HG03354 (cell line): ENCODE measurements around the gene FOXC1.

Source experiments
- ATAC-seq: cut with Tn5 transposase; IDR thresholded peaks from one replicate; pipeline ENCODE4 v1.9.1; 2021; ENCODE audit warnings: mild to moderate bottlenecking; ENCODE audit not compliant: unreplicated experiment, poor library complexity, severe bottlenecking

FOXC1 gene

DNA sequence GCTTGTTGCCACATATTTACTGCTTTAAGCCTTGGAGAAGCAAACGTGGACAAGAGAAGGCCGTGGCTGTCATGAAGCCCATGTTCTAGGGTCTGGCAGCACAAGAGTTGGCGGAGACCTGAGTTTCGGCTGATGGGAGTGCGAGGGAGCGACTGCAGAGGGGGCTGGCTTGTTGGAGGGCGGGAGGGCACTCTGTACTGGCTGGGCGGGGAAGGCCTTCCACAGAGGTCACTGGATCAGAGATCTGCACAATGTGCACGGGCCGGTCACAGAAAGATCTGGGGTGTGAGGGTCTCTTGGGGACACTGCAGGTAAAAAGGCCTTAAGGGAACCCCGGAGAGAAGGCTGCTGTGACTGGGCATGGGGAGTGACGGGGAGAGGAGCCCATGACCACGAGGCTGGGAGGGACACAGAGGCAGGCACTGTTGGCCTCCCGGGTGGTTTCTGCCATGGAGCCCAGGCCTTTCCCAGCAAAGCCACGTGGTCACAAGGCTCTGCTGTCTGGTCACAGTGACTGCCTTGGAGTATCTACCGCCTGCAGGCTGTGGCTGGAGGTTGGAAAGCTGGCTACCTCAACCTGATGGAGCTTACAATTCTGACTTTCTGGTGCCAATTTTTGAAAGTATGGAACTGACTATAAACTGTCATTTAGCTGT, 23.8 kb downstream of the FOXC1 start:
- no peak for ATAC-seq

DNA sequence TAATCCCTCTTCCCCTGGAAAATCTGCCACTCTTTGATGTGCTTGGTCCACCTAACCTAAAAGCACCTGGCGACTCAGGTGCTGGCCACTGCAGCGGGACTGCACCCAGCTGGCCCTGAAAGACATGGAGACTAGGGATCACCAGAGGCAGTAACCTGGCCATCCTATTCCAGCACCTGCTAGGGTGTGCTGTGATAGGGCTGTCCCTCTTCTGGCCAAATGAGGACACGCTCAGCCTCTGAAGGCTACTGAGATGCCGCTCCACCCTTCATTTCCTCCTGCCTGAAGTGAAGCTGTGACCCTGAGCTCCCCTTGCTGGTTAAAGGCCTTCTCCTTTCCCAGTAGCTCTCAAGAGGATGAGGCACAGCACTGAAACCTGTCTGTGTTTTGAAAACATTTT, 24.4 kb downstream of the FOXC1 start:
- no peak for ATAC-seq

DNA sequence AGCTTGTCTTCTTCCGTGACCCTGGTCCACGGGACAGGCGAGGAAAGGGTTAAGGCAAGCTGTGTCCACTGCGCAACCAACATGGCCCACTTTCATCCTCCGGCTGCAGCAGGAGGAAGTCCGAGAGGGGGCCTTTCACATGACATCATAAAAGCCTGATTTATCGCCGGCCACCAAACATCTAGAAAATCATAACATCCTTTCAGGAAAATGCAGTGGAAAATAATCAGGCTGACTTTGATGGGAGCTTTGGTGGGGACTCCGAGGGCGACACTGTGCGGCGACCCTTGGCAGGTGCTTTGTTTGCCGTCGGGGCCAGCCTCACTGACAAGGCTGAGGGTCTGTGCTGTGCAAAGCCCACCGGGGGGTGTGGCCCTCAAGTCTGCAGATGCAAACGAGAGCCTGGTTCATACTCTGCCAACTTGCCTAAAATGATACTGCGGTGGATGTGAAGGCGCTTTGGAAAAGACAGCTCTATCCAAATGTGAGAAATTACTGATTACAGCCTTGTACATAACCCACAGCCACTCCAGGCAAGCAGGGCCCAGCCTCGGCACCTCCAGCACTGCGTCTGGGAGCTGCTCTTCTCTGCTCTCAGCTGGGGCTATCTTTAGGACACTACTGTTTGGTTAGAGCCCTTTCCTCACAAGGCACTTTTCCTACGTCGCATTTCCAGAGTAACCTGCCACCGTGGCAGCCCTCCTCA, 25.7 kb downstream of the FOXC1 start:
- no peak for ATAC-seq

DNA sequence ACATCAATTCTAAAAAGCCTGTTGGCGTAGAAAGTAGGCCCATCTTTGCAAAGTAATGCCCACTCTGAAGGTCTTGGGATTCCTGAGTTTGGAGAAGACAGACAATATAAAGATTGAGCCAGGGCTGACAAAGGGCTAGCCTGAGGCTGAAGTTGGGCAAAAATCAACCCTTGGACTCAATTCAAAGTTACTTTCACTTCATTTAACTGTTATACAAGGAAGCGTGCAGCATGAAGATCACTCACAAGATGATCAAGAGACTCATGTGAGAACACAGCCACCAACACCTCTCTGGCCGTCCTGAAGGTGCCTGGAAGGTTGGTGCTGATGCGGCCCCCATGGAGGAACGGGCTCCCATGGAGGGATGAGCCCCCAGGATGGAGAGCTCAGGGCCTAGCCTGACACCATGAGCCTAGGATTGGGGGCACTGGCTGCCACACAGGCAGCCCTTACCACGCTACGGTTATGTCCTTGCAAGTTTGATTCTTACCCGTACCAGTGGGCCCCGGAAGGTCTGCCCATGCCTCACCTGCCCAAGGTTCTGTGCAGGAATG, 26.6 kb downstream of the FOXC1 start:
- ATAC-seq: no peak

DNA sequence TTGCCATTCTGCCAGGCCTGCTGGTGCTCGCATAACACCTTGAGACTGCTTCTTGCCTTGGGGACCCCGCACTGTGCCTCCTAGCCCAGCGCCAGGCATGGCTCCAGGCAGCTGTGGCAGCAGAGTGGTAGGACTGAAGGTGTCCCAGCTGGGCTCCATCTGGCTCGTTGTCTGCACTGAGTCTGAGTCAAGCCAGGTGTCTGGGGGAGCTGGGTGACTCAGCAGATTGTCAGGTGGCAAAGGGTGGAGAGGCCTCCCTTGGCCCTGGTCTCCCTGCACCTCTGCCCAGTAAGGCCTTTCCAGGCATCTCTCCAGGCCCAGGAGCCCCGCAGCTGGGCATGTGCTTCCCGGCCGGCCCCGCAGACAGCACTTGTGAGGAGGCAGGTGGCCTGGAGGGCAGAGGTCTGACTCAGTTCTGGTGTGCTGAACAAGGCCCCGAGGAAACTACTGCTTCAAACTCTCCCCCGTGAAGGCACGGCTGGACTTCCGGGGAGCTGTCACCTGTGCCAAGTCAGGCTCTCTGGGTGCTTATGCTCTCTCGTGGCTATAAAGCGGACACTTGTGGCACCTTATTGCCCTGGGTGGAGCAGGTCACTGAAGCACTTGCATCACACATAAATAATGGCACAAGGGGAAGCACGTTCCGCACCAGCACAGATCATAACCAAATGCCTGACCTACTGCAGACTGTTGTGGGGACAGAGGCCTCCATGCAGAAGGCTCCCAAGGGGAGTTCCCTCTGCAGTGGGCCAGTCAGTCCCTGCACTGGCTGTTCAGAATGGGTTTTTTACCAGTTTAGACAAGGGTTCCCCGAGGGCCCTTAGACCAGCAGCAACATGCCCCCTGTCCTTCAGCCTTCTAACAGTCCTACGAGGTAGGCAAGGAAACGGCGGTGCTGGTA, 27.5 kb downstream of the FOXC1 start:
- ATAC-seq: no peak

DNA sequence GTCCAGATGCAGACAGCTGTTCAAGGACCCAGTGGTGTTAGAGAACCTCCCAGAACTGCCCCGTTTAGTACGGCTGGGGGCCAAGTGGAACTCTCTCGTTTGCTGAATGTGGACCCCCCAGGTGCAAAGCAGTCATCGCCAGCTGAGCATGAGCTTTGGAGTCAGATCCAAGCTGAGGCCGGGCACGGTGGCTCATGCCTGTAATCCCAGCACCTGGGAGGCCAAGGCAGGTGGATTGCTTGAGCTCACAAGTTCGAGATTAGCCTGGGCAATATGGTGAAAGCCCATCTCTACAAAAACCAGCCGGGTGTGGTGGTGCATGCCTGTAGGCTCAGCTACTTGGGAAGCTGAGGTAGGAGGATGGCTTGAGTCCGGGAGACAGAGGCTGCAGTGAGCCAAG, 29.7 kb downstream of the FOXC1 start:
- ATAC-seq: no peak

DNA sequence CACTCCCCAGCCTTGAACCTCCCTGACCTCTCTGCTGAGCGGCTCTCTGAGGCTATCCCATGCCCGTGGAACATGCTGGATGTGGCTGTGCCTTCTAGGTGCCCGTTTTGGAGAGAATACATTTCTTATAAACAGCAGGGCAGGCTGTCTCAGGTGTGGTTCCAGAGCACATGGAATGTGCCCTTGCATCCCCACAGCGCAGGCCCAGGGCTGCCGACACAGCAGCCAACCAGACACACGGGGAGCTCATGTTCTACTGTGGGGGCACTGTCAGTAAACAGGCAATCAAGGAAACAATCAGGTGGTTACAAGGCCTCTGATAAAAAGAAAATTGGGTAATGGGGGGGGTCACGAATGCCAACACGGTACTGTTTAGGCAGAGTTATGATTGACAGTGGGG, 30.8 kb downstream of the FOXC1 start:
- no peak for ATAC-seq

DNA sequence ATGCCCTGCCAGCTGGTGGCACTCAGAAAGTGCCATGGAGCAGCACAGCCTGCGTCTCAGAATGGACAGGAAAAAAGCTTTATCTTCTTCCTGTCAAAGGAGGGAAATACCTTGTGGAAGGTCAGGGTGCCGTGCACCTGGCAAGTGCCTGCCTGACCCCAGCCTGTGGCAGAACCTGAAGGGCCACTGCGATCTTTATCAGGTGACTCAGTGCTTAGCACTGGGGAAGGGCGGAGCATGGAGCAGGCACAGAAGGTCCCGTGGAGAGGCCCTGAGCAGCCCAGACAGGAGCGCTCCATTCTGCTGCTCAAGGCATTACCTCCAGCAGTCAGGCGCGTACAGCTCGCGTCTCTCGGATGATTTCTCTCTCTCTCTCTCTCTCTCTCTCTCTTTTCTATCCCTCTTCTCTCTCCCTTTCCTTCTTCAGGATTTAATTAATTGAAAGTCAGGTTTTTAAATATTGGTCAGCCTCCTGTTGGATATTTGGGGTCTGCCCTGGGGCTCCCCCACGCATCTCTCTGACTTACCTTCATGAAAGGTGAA, 31.7 kb downstream of the FOXC1 start:
- ATAC-seq: no peak

DNA sequence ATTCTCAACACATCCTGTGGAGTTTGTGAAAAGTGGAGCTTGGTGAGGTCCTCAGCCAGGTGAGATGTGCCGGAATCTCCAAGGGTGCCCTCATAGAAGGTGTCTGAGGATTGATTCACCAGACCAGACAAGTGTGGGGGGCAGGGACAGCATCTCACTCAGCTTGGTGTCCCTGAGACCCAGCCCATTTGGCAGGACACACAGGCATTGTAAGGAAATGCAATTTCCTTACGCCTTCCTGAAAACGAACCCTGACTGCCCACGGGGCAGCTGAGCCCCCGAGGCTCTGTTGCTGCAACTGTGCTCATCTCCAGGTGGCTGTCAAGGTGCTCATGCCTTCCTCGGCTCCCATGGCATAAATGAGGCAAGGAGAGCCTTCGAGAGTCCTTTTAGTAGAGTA, 33.4 kb downstream of the FOXC1 start:
- ATAC-seq: no peak

DNA sequence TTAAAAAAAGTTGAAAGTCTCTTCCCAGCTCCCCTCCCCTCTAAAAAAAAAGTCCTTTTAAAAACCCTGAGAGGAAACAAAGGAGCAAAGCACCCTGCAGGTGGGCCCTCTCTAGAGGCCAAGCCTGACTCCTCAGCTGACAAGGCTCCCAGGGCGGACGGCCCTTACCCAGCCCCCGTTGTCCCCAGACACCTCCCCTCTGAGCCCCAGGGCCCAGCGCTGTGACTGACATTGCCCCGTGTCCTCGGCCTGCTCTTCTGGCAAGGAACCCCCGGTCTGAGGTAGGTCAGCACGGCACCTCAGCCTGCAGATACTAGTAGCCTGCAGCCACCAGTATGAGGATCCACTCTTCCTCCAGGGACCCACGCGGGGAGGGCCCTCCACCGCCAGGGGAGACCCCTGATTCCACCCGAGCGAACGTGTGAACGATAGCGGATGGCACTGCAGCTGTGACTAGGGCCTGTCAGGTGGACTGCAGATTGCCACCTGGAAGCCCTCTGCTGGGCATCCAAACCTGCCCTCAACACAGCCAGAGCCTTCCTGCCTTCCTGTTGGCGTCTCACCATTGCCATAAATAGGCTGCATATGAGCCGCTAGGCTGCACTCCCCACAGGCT, 34.2 kb downstream of the FOXC1 start:
- ATAC-seq: no peak

DNA sequence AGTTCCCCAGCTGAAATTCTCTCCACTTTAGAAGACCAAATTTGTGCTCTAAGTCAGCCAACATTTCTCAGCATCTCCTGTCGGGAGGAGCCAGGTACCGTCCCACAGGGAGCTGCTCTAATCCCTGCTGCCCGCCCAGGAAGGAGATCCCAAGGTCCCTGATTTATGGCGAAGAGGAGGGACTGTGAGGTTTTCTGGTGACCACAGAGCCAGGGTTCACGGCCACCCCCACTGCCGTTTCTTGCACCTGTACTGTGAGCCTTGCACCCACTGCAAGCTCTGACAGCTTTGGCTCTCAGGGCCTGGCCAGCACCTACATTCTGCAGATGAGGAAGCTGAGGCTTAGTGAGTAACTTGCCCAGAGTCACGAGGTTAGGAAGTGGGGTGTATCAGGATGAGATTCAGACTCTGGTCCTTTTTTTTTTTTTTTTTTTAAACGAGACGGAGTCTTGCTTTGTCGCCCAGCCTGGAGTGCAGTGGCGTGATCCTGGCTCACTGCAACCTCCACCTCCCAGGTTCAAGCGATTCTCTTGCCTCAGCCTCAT, 34.9 kb downstream of the FOXC1 start:
- no peak for ATAC-seq

DNA sequence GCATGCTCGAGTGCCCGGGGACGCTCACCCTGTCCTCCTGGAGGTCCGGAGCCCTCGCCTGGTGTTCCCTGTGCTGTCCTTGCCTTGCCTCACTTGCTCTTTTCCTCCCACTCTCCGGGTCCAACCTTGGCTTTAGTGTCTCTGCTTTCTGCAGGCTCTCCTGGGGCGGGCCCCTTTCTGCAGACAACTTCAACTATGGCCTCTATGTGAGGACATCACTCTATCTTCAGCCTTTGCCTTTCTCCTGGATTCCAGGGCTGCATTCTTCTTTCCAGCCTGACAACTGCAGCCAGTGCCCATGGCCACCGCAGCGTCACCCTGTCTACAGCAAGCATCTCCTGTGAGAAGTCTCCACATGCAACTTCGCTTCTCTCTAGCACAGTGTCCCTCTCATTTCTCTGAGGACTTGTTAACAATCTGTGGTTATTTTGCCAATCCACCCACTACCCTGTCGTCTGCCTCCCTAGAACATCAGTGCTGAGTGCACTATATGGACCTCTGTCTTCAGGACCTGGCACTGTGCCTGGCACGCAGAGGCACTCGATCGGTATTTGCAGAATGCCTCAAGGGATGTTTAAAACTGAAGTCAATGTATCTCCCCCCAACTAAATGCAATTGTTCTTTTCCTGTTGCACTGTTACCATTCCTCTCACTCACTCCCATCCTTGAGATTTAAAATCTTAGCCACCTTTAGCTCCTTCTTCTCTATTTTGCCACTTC, 35.9 kb downstream of the FOXC1 start:
- no peak for ATAC-seq

DNA sequence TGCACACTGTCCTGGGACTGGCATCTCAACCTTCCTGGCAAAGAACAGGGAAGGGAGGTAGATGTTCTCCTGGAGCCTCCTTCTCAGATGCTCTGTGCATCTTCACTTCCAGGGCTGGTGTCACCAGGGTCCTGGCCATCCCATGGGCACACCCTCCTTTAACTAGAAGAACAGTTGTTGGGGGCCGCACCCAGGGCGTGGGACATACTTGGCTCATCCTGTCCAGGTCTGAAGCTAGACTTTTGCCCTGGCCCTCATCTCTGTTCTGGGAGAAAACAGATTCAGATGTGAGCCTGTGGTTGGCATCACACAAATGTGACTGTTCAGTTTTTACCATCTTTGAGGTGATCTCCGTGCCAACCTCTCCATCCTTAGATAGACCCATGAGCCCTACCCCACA, 41.6 kb downstream of the FOXC1 start:
- ATAC-seq: no peak

DNA sequence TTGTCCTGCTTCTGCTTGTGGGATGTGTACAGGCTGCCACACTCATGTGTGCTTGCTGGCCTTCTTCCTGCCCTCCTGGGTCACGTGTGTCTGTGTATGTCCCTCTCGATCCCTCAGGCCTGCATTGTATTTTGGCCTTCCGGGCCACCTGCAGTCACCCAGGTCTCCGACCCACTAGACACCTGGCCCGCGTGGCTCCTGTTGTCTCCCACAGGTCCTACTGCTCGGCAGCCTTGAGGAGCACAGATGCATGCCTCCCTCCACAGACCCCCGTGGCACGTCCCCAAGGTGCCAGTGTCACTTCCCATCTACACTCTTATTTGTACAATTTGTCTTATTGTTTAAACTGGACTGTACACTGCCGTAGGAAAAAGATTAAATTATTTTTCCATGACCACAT, 43.1 kb downstream of the FOXC1 start:
- no peak for ATAC-seq

DNA sequence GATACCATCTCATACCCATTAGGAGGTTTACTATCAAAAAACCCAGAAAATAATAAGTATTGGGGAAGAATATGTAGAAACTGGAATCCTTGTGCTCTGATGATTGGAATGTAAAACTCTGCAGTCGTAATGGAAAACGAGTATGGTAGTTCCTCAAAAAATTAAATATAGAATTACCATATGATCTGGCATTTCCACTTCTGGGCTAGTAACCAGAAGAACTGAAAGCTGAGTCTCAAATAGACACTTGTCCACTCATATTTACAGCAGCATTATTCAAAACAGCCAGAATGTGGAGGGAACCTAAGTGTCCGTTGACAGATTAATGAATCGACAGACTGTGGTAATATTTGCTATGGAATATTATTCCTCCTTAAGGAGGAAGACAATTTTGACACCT, 44.3 kb downstream of the FOXC1 start:
- no peak for ATAC-seq

DNA sequence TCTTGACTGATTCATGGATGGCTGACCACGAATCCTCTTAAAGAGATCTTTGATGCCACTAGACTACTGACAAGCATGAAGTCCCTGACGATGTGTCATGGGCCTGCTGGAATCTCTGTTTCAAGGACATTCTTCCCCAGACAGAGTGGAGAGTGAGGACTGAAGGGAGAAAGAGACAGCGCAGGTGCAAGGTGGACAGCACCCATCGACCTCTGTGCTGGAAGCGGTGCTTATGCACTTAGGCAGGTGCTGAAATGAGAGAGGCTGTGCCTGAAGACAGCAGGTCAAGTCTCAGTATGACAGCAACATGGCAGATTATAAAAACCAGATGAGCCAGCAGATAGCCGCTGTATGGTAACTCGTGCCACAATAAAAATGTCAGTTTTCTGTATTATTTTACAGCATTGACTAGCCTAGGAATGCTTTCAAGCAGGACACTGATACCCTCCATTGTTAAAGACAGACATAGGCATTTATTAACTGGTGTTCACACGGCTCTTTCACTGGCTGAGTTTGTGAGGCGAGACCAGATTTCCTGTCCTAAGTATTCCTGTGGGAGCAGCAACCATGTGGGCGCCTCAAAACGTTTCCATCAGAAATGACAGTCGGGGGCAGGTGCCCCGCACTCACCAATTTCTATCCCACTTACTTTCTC, 47.5 kb downstream of the FOXC1 start:
- no peak for ATAC-seq

DNA sequence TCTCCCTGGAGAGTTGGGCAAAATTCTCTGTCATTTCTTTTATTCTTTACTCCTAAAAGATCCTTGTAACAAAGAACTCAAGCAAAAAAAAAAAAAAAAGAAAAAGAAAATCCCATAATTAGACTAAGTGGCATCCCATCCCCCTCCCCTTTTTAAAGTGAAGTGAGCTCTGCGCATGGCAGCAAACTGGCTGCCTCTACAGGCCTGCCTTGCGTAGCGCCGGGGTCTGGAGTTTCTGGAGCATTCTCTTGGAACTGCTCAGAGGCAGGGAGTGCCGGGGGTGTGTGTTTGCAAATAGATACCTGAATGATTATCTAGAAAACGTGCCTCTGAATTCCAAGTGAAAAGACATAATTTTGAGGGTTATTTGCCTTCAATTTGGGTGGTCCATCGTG, 48.1 kb downstream of the FOXC1 start:
- no peak for ATAC-seq

DNA sequence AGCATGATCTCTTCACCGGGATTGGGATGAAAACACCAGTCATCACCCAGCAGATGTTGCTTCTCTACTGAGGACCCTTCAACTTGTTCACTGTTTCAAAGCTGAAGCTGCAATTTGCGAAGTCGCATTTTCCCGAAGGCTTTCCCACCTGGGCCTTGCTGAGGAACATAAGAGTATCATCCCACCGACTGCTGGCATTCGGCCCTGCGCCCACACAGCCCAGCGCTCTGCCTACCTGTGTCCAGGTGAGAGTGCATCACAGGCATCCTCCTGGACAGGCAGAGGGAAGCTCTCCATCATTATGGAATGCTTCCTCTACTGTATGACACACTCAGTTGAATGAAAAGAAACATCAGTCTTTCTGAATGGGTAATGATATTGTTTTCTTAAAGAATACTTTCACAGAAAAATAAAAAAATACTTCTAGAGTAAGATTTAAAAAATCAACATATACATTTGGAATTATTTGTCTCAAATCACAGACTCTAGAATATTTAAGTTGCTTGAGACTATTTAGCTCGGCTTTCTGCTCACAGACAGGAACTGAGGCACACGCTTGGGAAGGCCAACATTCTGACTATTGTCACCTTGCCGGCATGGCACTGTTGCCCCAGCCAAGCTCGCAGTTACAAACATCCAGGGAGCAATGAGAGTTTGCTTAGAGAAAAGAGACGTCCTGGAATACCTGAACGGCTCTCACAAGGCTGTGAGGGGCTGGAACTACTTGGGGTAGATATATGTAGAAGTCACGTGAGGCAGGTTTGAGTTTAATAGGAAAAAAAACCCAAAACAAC, 48.7 kb downstream of the FOXC1 start:
- no peak for ATAC-seq
